ENCODE results near the gene TBC1D1.

The TBC1D1 gene

GRCh38 chr4:38065176-38065575 lies 174.3 kb downstream of the TBC1D1 start (continued):
- TF ChIP-seq PRDM2 (tag by site-specific recombination; IDR thresholded peaks at IDR 0.05; ENCODE audit: borderline replicate concordance) (no peak), ZNF311 (tag by site-specific recombination; IDR thresholded peaks at IDR 0.05; ENCODE audit: borderline replicate concordance) (no peak)

GRCh38 chr4:38065900-38066299 lies 175.0 kb downstream of the TBC1D1 start:
- TF ChIP-seq ZIC2 (tag by site-specific recombination; IDR thresholded peaks at IDR 0.05) = no peak
- TF ChIP-seq FEZF1 (tag by site-specific recombination; IDR thresholded peaks at IDR 0.05) = peak; percentile 53
- no peak for TF ChIP-seq ZNF366 (tag by site-specific recombination; conservative IDR thresholded peaks at IDR 0.05)
- TF ChIP-seq OSR2 (tag by site-specific recombination; IDR thresholded peaks at IDR 0.05) = peak; percentile 33; the same call in 1 of the 2 replicates
- TF ChIP-seq PRDM6 (tag by site-specific recombination; IDR thresholded peaks at IDR 0.05) = peak; percentile 31; the same call in 1 of the 2 replicates
- ChIA-PET POLR2A (interaction anchor here (0.6 kb wide), 1 partner anchor 45 kb away, joined by 4 read pairs; no protein-coding TSS in a partner anchor), CTCF (no interaction called here)
- Histone ChIP-seq H3K9me3 (ENCODE audit: control insufficient read depth, insufficient read depth, low read depth, low read length) (no peaks in the 10 kb centered on the region), H3K27ac (ENCODE audit: extremely low read depth, low read depth, low read length) (no peak overlapping the region), H3K4me1 (ENCODE audit: control insufficient read depth, insufficient read depth, low read length) (no peaks in the 10 kb centered on the region), H3K36me3 (ENCODE audit: control insufficient read depth in 2 of 2, insufficient read depth in 1 of 2, low read length in 2 of 2) (peaks cover 0 to 8% of the 10 kb centered on the region in 2 experiments; a peak in 1 of 3 replicates), H3K4me3 (ENCODE audit: low read depth, low read length) (no peak overlapping the region)

GRCh38 chr4:38067499-38067898 lies 176.6 kb downstream of the TBC1D1 start:
- Histone ChIP-seq H3K36me3 (ENCODE audit: control insufficient read depth in 2 of 2, insufficient read depth in 1 of 2, low read length in 2 of 2) (peaks cover 0 to 8% of the 10 kb centered on the region in 2 experiments; a peak in 1 of 3 replicates), H3K4me1 (ENCODE audit: control insufficient read depth, insufficient read depth, low read length) (no peaks in the 10 kb centered on the region), H3K9me3 (ENCODE audit: control insufficient read depth, insufficient read depth, low read depth, low read length) (no peaks in the 10 kb centered on the region)
- TF ChIP-seq EGR2 (tag by site-specific recombination; IDR thresholded peaks at IDR 0.05; ENCODE audit: low read depth) = no peak
- TF ChIP-seq ZNF248 (tag by site-specific recombination; IDR thresholded peaks at IDR 0.05) = no peak
- no peak for TF ChIP-seq ZNF23 (tag by site-specific recombination; IDR thresholded peaks at IDR 0.05; ENCODE audit: borderline replicate concordance)
- no peak for TF ChIP-seq ZNF548 (tag by site-specific recombination; IDR thresholded peaks at IDR 0.05)
- TF ChIP-seq ZNF513 (tag by site-specific recombination; IDR thresholded peaks at IDR 0.05) = no peak
- TF ChIP-seq ZNF341 (tag by site-specific recombination; IDR thresholded peaks at IDR 0.05; ENCODE audit: low read depth) = no peak
- TF ChIP-seq ZNF777 (tag by site-specific recombination; IDR thresholded peaks at IDR 0.05; ENCODE audit: borderline replicate concordance) = no peak
- no peak for TF ChIP-seq ZNF2 (tag by site-specific recombination; IDR thresholded peaks at IDR 0.05)
- TF ChIP-seq ZBTB11 (tag by site-specific recombination; conservative IDR thresholded peaks at IDR 0.05; ENCODE audit: low read depth) = no peak
- no peak for TF ChIP-seq ZNF133 (tag by site-specific recombination; IDR thresholded peaks at IDR 0.05)
- TF ChIP-seq ZNF112 (tag by site-specific recombination; IDR thresholded peaks at IDR 0.05) = no peak
- TF ChIP-seq TRIM28 (IDR thresholded peaks at IDR 0.05; ENCODE audit: borderline replicate concordance, low read length) = no peak
- TF ChIP-seq ZNF416 (tag by site-specific recombination; IDR thresholded peaks at IDR 0.05) = no peak
- no peak for TF ChIP-seq ZNF184 (tag by site-specific recombination; IDR thresholded peaks at IDR 0.05)
- TF ChIP-seq ZBTB48 (tag by site-specific recombination; IDR thresholded peaks at IDR 0.05) = no peak

More at GRCh38 chr4:38067499-38067898, 176.6 kb downstream of the TBC1D1 start:
- Histone ChIP-seq H3K27ac (ENCODE audit: extremely low read depth, low read depth, low read length) (no peak overlapping the region), H3K4me3 (ENCODE audit: low read depth, low read length) (no peak overlapping the region)
- CTCF ChIA-PET = no interaction called here
- POLR2A ChIA-PET = no interaction called here
